ENCODE measurements around the gene DEPDC1B.

- TF ChIP-seq POLR2A (IDR thresholded peaks at IDR 0.05; ENCODE audit: low read depth, low read length) (no peak), TAF1 (IDR thresholded peaks at IDR 0.05; ENCODE audit: low read depth, low read length) (no peak), POLR2AphosphoS5 (IDR thresholded peaks at IDR 0.05; ENCODE audit: low read depth, low read length) (no peak), SPI1 (IDR thresholded peaks at IDR 0.05; ENCODE audit: low read depth, low read length) (no peak)
Observed at GRCh38 chr5:60634051-60634450, 65.9 kb downstream of the DEPDC1B start.
